PC-3 (cell line): ENCODE data around the gene TAF4.

Source experiments
- EZH2phosphoT487 ChIP-seq: fragments of 300-600 bp; sonication (generic); IDR thresholded peaks from 2 replicates; pipeline ENCODE4 v1.6.1; 2018; ENCODE audit warnings: mild to moderate bottlenecking, antibody characterized with exemption, low read length, borderline replicate concordance
- TF ChIP-seq, protein P1 (sequence below): fragments of 300-600 bp; sonication (generic); conservative IDR thresholded peaks from 2 replicates; pipeline ENCODE4 v1.5.1; 2017; ENCODE audit warnings: antibody characterized with exemption, low read depth, mild to moderate bottlenecking, low read length

DNA sequence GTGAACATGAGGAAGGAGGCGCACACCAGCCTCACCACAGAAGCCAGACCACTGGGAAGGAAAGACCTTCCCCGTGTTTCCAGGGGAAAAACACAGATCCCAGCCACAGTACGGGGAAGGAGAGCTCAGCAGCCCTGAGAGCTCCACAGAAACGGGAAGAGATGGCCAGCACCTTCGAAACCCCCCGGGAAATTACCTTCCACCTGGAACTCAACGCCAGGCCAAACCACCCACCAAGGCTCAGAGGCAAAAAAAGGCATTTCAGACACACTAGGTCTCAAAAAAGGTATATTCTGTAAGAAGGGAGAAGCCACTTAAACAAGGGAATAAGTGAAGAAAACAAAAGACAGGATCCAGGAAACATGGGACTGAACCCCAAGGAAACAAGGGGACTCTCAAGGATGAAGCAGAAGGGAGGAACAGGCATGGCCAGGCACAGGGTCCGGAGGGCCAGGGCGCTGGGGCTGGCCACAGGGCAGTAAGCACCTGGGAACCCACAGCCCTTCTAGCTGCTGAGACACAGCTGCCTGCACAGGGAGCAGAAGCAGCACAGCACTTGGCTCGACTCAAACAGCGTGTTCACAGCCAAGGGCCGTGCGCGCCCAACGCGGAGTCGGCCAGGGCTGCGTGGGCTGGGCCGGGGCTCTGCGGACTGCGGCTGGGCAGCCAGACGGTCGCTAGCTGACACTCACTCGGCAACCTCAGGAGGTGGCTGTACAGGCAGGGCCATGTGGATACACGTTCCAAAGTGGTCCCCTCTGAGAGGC, 44.6 kb downstream of the TAF4 start:
- TF ChIP-seq, protein P1, sequence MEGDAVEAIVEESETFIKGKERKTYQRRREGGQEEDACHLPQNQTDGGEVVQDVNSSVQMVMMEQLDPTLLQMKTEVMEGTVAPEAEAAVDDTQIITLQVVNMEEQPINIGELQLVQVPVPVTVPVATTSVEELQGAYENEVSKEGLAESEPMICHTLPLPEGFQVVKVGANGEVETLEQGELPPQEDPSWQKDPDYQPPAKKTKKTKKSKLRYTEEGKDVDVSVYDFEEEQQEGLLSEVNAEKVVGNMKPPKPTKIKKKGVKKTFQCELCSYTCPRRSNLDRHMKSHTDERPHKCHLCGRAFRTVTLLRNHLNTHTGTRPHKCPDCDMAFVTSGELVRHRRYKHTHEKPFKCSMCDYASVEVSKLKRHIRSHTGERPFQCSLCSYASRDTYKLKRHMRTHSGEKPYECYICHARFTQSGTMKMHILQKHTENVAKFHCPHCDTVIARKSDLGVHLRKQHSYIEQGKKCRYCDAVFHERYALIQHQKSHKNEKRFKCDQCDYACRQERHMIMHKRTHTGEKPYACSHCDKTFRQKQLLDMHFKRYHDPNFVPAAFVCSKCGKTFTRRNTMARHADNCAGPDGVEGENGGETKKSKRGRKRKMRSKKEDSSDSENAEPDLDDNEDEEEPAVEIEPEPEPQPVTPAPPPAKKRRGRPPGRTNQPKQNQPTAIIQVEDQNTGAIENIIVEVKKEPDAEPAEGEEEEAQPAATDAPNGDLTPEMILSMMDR = no peak
- no peak for TF ChIP-seq EZH2phosphoT487
